ENCODE measurements around the gene TENM3. TPM values are rescaled to one million over a fixed set of nuclear protein-coding genes. Genes with fewer than 3 reads are reported as not detected.

TENM3 gene
- total RNA-seq, 2 experiments from 2014 or later = not detected

DNA sequence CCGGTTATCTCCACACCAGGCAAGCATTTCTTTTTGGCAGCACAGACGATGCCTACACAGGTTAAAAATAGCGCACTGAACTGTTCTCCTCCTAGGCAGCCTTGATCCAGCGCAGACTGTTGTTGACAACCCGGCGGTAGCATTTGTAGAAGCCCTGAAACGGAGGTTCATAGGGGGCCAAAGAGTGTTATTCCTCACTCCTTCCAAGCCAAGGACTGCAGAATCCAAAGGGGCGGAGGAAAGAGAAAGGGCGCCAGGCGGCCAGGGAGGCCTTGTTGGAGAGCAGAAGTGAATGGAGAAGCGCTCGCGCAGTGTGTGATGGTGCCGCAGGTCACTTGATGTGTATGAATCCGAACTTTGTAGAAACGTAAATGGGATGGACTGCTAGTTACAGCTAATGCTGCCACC is 82.7 kb downstream of the TENM3 start:
- no peak overlapping the region for H2AFZ ChIP-seq (ENCODE audit: low read length)
- H3K4me2 ChIP-seq (ENCODE audit: low read length) = no peak overlapping the region
- BruUV-seq (replicated peaks) = no TSS peak
- H3K4me3 ChIP-seq (ENCODE audit: low read depth, low read length, poor library complexity, severe bottlenecking) = no peak overlapping the region
- ChIA-PET CTCF (ENCODE audit: unreplicated experiment) (no interaction called here), POLR2A (interaction anchor here (0.9 kb wide), 1 partner anchor 24 kb away, joined by 3 read pairs; no protein-coding TSS in a partner anchor)
- H3K27ac ChIP-seq (ENCODE audit: low read depth, low read length, poor library complexity, severe bottlenecking) = no peak overlapping the region
- no peaks in the 10 kb centered on the region for H3K9me2 ChIP-seq (ENCODE audit: insufficient read depth, low read length)
- no peaks in the 10 kb centered on the region for H3K79me2 ChIP-seq (ENCODE audit: insufficient read depth, low read depth, low read length)
- H4K20me1 ChIP-seq (ENCODE audit: insufficient read depth, low read length) = no peaks in the 10 kb centered on the region
- H3K4me1 ChIP-seq (ENCODE audit: insufficient read depth, low read length, poor library complexity, severe bottlenecking) = no peaks in the 10 kb centered on the region
- H3K36me3 ChIP-seq (ENCODE audit: insufficient read depth, low read length) = no peaks in the 10 kb centered on the region
- no peaks in the 10 kb centered on the region for H3K9me3 ChIP-seq (ENCODE audit: low read length)
- no peak for DNase-seq (ENCODE audit: low spot score)
- intact Hi-C loops (cut with micrococcal nuclease; ENCODE audit: unreplicated experiment) = no loop called here
- no peak for TF ChIP-seq EZH2phosphoT487 (IDR thresholded peaks at IDR 0.05; ENCODE audit: borderline replicate concordance, low read depth, low read length)
- TF ChIP-seq, protein P1, sequence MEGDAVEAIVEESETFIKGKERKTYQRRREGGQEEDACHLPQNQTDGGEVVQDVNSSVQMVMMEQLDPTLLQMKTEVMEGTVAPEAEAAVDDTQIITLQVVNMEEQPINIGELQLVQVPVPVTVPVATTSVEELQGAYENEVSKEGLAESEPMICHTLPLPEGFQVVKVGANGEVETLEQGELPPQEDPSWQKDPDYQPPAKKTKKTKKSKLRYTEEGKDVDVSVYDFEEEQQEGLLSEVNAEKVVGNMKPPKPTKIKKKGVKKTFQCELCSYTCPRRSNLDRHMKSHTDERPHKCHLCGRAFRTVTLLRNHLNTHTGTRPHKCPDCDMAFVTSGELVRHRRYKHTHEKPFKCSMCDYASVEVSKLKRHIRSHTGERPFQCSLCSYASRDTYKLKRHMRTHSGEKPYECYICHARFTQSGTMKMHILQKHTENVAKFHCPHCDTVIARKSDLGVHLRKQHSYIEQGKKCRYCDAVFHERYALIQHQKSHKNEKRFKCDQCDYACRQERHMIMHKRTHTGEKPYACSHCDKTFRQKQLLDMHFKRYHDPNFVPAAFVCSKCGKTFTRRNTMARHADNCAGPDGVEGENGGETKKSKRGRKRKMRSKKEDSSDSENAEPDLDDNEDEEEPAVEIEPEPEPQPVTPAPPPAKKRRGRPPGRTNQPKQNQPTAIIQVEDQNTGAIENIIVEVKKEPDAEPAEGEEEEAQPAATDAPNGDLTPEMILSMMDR (conservative IDR thresholded peaks at IDR 0.05; ENCODE audit: low read length) = no peak

GRCh38 chr4:182328505-182328904 is 85.3 kb downstream of the TENM3 start:
- POLR2A ChIA-PET = no interaction called here
- intact Hi-C loops (cut with micrococcal nuclease; ENCODE audit: unreplicated experiment) = no loop called here
- no peaks in the 10 kb centered on the region for H3K4me1 ChIP-seq (ENCODE audit: insufficient read depth, low read length, poor library complexity, severe bottlenecking)
- TF ChIP-seq, protein P1 (conservative IDR thresholded peaks at IDR 0.05; ENCODE audit: low read length) = no peak
- TF ChIP-seq EZH2phosphoT487 (IDR thresholded peaks at IDR 0.05; ENCODE audit: borderline replicate concordance, low read depth, low read length) = no peak
- no peaks in the 10 kb centered on the region for H3K9me2 ChIP-seq (ENCODE audit: insufficient read depth, low read length)
- CTCF ChIA-PET (ENCODE audit: unreplicated experiment) = no interaction called here
- H3K9me3 ChIP-seq (ENCODE audit: low read length) = no peaks in the 10 kb centered on the region
- no peaks in the 10 kb centered on the region for H3K79me2 ChIP-seq (ENCODE audit: insufficient read depth, low read depth, low read length)
- no peaks in the 10 kb centered on the region for H3K36me3 ChIP-seq (ENCODE audit: insufficient read depth, low read length)
- H2AFZ ChIP-seq (ENCODE audit: low read length) = no peak overlapping the region
- no peaks in the 10 kb centered on the region for H4K20me1 ChIP-seq (ENCODE audit: insufficient read depth, low read length)
- no peak overlapping the region for H3K4me2 ChIP-seq (ENCODE audit: low read length)
- no TSS peak for BruUV-seq (replicated peaks)
- H3K4me3 ChIP-seq (ENCODE audit: low read depth, low read length, poor library complexity, severe bottlenecking) = no peak overlapping the region
- H3K27ac ChIP-seq (ENCODE audit: low read depth, low read length, poor library complexity, severe bottlenecking) = no peak overlapping the region
- DNase-seq (ENCODE audit: low spot score) = no peak

- H3K79me2 ChIP-seq (ENCODE audit: insufficient read depth, low read depth, low read length) = no peaks in the 10 kb centered on the region
- ChIA-PET POLR2A (no interaction called here), CTCF (ENCODE audit: unreplicated experiment) (no interaction called here)
- no peaks in the 10 kb centered on the region for H3K36me3 ChIP-seq (ENCODE audit: insufficient read depth, low read length)
- H3K4me2 ChIP-seq (ENCODE audit: low read length) = no peak overlapping the region
- intact Hi-C loops (cut with micrococcal nuclease; ENCODE audit: unreplicated experiment) = no loop called here
- H3K4me1 ChIP-seq (ENCODE audit: insufficient read depth, low read length, poor library complexity, severe bottlenecking) = no peaks in the 10 kb centered on the region
- no peaks in the 10 kb centered on the region for H3K9me3 ChIP-seq (ENCODE audit: low read length)
- DNase-seq (ENCODE audit: low spot score) = no peak
- H3K9me2 ChIP-seq (ENCODE audit: insufficient read depth, low read length) = no peaks in the 10 kb centered on the region
- H2AFZ ChIP-seq (ENCODE audit: low read length) = no peak overlapping the region
- H3K27ac ChIP-seq (ENCODE audit: low read depth, low read length, poor library complexity, severe bottlenecking) = no peak overlapping the region
- no peaks in the 10 kb centered on the region for H4K20me1 ChIP-seq (ENCODE audit: insufficient read depth, low read length)
- BruUV-seq (replicated peaks) = no TSS peak
- TF ChIP-seq EZH2phosphoT487 (IDR thresholded peaks at IDR 0.05; ENCODE audit: borderline replicate concordance, low read depth, low read length) = no peak
- TF ChIP-seq, protein P1 (conservative IDR thresholded peaks at IDR 0.05; ENCODE audit: low read length) = no peak
- H3K4me3 ChIP-seq (ENCODE audit: low read depth, low read length, poor library complexity, severe bottlenecking) = no peak overlapping the region
Observed at GRCh38 chr4:182337366-182337765, 94.2 kb downstream of the TENM3 start.

All from OCI-LY7 (cell line).